Mucosa of descending colon (tissue), 3 donors: ENCODE measurements around the gene DDIT4. TPM values are rescaled to one million over a fixed set of nuclear protein-coding genes. Genes with fewer than 3 reads are reported as not detected.

Experiments used
- ATAC-seq: fragments of 200-7000 bp; cut with Tn5 transposase; one replicate; pipeline ENCODE4 v1.9.1; 2020; ENCODE audit warnings: mild to moderate bottlenecking, moderate library complexity
- DNase-seq, 3 donors: peaks; one replicate each; pipeline ENCODE4 v3.0.0-alpha.2; 2020
- H3K36me3 ChIP-seq: fragments of 200-600 bp; one replicate; pipeline ENCODE4 v1.8.0; 2021; ENCODE audit warnings: low read depth, mild to moderate bottlenecking
- H3K4me1 ChIP-seq: fragments of 200-600 bp; one replicate; pipeline ENCODE4 v1.8.0; 2021; ENCODE audit warnings: low read depth, mild to moderate bottlenecking
- H3K4me3 ChIP-seq: fragments of 200-600 bp; one replicate; pipeline ENCODE4 v1.8.0; 2021; ENCODE audit warnings: mild to moderate bottlenecking
- H3K9me3 ChIP-seq: fragments of 200-600 bp; one replicate; pipeline ENCODE4 v1.8.0; 2021; ENCODE audit warnings: mild to moderate bottlenecking
- CTCF ChIP-seq: fragments of 200-600 bp; IDR thresholded peaks from one replicate; pipeline ENCODE4 v1.8.0; 2022; ENCODE audit warnings: antibody characterized with exemption, mild to moderate bottlenecking
- intact Hi-C, 2 donors: fragments of 100-400 bp; cut with DNase I in 1 of 2; cut with micrococcal nuclease in 1 of 2; formaldehyde crosslinking; loops; one replicate each; pipeline versions ENCODE4 v1.11.0 to v1.11.1; 2022; cut with DNase I, micrococcal nuclease
- total RNA-seq, 3 donors: library from RNA; stranded (reverse); fragmentation: NEBNext Ultra II Directional in 2 of 3; extraction: Animal tissue kit (Norgen Biotek cat#: 25700) in 2 of 3; gene quantifications; one replicate each; pipeline versions ENCODE4 v1.2.1 to v1.2.4, GENCODE V29; 2021 to 2023
- donor health status: DM: no; HTN: no; CAD: no; lungs with moderate emphysema.
- donor health status: DM: no; HTN: no; CAD: no.
- donor health status: DM: no; HTN: yes; CAD: no.

The DDIT4 gene
- total RNA-seq, 3 donors from 2014 or later: 32.9 to 142 (median 49.6) TPM

- intact Hi-C loops: no loop called here
- Histone ChIP-seq H3K4me1 (peaks cover 58% of the 10 kb centered on the region), H3K9me3 (no peaks in the 10 kb centered on the region), H3K36me3 (no peaks in the 10 kb centered on the region), H3K4me3 (no peak overlapping the region)
- DNase-seq (peak in 1 of 3 donors; percentile 55), ATAC-seq (no peak)
- no peak for TF ChIP-seq CTCF
Measured at GRCh38 chr10:72257051-72257892, 16.5 kb upstream of the DDIT4 start.

- Histone ChIP-seq H3K4me3 (no peak overlapping the region), H3K4me1 (peaks cover 60% of the 10 kb centered on the region), H3K9me3 (no peaks in the 10 kb centered on the region), H3K36me3 (no peaks in the 10 kb centered on the region)
- intact Hi-C loops: no loop called here
- no peak for TF ChIP-seq CTCF
- ATAC-seq (no peak), DNase-seq (peak in 1 of 3 donors; percentile 16)
Measured at GRCh38 chr10:72258617-72259016, 15.1 kb upstream of the DDIT4 start.

GRCh38 chr10:72259491-72260238 is 14.1 kb upstream of the DDIT4 start:
- ATAC-seq: peak; percentile 3
- DNase-seq: peak in 1 of 3 donors; percentile 51

GRCh38 chr10:72260239-72260975 is 13.3 kb upstream of the DDIT4 start:
- H3K4me1 ChIP-seq: peaks cover 46% of the 10 kb centered on the region

More at GRCh38 chr10:72259491-72260238, 14.1 kb upstream of the DDIT4 start:
- Histone ChIP-seq H3K9me3 (no peaks in the 10 kb centered on the region), H3K36me3 (no peaks in the 10 kb centered on the region), H3K4me3 (no peak overlapping the region), H3K4me1 (peaks cover 53% of the 10 kb centered on the region)
- intact Hi-C loops: no loop called here
- no peak for TF ChIP-seq CTCF

More at GRCh38 chr10:72260239-72260975, 13.3 kb upstream of the DDIT4 start:
- ATAC-seq: peak; percentile 86
- Histone ChIP-seq H3K36me3 (no peaks in the 10 kb centered on the region), H3K9me3 (no peaks in the 10 kb centered on the region), H3K4me3 (peak overlapping the region; percentile 14)
- DNase-seq: peak; percentile 83 to 93 (median 90)
- intact Hi-C loops: no loop called here
- TF ChIP-seq CTCF: no peak
